ENCODE results near the gene MORN4.
"Not testable (repeated sequence)": the region's sequence is repeated elsewhere in the genome, so short reads cannot be mapped to it uniquely, and the experiment has no call there.

The MORN4 gene

DNA sequence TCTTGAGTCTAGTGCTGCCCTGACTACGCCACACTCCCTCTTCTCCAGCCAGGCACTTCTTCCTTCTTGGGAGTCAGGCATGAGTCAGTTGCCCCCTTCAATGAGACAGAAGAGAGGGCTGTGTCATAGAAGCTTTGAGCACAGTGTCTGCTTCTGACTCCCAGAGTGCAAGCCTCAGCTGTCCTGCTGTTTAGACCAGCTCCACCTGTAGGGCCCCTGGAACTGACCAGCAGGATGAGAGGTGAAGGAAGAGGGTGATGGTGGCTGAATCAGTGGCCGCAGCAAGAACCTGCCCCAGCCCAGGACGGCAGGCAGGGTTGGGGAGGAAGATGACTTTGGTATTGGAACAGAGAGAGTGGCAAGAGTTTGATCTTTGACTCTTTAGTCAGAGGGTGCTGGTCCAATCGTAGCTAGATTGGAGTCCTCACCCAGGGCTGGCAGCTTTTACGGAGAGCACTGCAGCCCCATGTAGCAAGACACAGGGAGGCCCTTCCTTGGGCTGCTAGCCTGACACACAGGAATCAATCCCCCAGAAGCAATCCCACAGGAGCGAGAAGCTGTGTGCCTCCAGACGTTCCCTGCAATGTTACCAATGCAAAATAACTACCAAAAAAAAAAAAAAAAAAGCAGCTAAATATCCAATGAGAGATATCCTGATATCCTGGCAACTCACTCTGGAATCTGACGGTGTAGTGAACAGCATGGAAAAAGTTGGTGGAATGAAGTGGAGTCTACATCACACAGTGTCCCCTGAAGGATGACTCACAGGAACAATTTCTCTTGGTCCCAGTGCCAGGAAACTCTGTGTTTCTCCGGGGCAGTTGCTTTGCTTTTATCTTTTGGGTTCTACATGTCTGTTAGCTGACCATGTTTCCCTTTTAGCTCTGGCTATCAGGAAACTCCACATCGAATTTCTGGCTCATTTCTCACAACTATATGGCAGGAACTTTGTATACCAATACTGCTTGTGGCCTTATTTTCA is 36.9 kb downstream of the MORN4 start:
- no peak for DNase-seq (ENCODE audit: low read depth)

DNA sequence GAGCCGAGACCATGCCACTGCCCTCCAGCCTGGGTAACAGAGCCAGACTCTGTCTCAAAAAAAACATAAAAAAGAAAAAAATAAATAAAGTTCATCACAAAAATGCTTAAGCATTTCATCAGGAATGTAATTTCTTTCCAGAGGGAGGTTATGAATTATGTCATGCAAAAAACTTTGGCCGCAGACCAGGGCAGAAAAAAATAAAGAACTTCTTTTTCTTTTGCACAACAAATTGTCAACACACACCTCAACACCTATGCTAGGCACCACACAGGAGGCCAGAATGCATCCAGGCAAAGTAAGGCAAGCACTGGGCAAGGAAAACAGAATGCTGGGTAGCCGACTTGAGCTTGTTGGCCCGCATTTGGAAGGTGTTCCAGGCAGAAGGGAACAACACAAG is 39.9 kb downstream of the MORN4 start:
- DNase-seq (ENCODE audit: low read depth) = no peak

DNA sequence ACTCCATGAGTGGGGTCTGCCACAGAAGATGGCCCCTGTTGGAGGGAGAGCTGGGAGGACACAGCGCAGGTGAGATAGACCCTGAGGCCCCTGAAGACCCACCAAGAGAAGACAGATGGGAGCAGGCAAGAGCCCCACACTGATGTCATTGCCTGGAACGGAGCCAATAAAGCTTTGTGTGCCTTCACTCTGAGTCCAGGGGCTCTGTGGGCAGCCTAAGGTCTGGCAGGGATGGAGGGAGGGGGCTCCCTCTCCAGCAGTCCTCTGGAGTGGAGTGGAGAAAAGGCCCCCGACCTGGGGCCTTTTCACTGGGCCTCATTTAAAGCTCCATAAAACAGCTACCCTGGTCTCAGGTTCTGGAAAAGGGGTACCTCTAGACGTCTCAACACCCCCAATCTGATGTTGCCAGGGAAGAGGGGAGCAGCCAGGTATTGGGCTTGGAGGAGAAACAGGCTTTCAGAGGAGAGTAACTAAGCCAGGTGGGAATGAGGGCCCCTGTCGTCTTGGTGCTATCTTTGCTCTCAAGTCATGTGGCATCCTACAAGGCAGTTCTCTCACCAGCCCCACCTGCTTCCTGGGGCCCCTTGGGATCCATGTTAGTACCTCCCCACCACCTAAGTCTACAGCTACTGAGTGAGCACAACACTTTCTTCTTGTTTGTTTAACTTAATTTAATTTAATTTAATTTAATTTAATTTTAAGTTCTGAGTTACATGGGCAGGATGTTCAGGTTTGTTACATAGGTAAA is 42.4 kb downstream of the MORN4 start:
- DNase-seq (ENCODE audit: low read depth) = no peak

DNA sequence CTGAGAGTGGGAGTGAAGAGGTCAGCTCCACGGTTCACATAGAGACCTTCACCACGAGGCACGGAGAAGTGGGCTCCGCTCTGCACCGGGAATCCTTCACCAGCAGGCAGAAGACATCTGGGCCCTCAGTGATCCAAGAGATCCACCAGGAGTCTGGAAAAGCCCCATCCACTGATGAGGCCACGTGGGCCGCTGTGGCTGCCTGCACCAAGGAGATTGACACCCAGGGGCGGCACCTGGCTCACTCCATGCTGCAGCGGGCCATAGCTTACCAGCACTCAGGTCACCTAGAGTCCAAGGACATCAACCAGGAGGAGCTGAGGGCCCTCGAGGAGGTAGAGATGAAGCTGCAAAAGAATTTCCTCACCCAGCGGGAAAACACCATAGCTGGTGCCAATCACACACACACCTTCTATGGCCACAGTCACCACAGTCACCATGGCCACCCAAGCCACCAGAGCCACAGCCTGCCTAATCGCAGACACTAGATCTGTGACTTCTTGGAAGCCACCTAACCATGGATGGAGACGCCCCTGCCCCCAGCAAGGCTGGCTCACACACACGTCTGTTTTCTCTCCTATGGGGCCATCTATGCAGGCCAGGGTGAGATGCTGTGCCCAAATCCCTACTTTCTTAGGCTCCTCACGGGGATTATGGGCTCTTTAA is 43.1 kb downstream of the MORN4 start:
- no peak for DNase-seq (ENCODE audit: low read depth)

DNA sequence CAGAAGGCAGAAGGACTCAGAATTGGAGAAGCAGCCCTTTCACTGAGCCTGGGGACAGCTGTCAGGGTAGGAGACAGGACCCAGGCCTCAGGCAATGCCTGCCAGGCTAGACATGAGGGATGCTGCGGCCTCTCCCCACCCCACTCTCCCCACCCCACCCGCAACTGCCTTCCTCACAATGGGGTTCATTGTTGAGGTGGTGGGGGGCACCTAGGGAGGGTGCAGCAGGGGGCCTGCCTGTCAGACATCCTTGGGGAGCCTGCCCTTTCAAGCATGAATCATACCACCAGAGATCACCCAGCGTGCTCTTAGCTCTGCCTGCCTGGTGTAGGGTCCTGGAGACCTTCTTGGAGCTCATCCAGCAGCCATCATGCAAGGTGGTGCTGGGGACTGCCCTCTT is 43.8 kb downstream of the MORN4 start, which contains the start of gene C10orf62:
C10orf62 (plus strand) TSS at position 243 of the 400 bp plus-strand sequence. CDS start 177 bp downstream, outside the sequence.
- no peak for DNase-seq (ENCODE audit: low read depth)

DNA sequence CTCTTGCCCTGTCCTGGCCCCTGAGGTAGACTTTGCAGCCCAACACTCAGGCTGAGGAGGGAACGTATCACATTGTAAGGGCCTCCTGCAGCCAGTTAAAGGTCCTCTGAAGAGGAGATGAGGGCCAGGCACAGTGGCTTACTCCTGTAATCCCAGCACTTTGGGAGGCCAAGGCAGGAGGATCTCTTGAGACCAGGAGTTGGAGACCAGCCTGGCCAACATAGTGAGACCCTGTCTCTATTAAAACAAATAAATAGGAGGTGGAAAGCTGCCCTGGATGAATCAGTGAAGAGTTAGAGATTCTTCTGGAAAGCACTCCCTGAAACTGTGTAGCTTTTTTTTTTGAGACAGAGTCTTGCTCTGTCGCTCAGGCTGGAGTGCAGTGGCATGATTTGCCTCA is 46.1 kb downstream of the MORN4 start:
- no peak for DNase-seq (ENCODE audit: low read depth)

DNA sequence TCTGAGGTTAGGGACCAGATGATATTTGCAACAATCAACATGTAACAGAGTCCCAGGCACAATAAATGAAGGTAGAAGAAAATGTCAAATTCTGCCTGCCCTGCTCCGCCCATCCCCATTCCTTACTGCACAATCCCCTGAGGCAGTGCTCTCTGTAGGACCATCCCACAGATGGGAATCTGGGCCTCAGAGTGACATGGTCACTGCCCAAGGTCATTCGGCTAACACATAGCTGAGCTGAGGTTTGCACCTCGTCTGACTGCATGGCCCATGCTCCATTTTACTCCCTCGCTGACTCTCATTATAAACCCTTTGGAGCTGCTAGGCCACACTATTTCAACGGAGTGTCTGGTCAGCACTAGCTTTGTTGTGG is 47.9 kb downstream of the MORN4 start:
- no peak for DNase-seq (ENCODE audit: low read depth)

DNA sequence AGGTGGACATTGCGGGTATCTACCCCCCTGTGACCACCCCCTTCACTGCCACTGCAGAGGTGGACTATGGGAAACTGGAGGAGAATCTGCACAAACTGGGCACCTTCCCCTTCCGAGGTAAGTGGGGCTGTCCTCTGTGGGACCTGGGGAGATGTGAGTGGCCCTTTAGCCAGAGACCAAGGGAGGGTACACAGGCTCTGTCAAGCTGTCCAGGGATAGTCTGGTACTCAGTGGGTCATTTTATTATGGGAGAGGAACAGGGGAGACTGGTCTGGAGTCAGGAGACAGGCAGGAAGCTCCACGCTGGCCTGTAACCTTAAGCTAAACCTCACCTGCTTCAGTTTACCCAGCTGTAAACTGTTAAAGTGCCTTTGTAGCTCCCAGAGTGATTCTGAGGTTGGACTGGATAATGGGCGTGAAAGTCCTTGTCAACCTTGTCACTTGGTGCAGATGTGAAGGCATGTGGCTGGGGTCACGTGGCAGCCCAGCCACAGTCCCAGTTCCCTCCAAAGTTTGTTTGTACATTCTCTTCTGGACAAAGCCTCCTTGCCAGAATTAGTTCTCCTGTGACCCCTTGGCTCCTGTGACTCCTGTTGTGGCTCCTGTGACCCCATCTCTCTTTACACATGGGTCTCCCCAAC is 48.4 kb downstream of the MORN4 start:
- DNase-seq (ENCODE audit: low read depth) = no peak

DNA sequence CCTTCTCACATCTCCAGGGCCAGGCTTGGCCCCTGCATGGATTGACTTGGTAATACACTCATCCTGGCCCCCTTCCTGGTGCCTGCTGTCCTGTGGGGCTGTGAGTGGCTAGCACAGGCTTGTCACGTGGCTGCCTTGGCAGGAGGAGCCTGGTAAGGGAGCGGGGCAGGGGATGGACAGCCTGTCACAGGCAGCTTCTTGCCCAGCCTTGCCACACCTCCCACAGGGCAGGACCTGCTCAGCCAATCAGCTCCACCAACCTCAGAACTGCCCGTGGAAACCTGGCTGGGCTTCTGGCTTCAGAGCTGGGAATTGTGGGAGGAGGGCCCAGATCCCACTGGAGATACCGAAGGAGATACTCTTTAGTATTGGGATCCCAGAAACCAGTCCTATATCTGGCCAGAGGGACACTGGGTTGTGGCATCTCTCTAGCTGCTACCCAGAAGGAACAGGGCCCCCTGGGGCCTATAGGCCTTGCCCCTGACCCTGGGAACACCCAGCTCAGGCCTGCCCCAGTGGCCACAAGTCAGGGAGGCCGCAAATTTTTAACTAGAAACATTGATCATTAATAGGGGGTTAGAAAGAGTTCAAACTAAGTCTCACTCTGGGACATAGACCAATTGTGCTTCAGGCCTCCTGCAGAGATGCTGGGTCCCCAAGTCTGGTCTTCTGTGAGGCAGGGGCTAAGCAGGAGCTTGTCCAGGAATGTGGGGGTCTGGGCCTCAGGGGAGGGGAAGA is 49.1 kb downstream of the MORN4 start, which contains the start of gene HOGA1:
HOGA1 (plus strand) TSS at position 330 of the 738 bp plus-strand sequence; CDS start at position 645, 315 bp downstream.
- DNase-seq (ENCODE audit: low read depth) = no peak

DNA sequence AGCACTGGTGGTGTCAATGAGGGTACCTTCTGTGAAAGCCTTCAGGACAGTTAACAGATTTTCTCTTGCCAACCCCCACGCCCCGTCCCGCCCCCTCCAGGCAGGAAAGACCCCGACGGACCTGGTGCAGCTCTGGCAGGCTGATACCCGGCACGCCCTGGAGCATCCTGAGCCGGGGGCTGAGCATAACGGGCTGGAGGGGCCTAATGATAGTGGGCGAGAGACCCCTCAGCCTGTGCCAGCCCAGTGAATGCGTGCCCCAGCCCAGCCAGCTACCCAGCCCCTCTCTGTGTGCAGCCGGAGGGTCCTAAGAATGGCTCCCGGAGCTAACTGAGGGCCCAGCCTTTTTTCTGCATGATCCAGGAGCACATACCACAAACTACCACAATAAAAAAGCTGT is 49.8 kb downstream of the MORN4 start:
- no peak for DNase-seq (ENCODE audit: low read depth)

DNA sequence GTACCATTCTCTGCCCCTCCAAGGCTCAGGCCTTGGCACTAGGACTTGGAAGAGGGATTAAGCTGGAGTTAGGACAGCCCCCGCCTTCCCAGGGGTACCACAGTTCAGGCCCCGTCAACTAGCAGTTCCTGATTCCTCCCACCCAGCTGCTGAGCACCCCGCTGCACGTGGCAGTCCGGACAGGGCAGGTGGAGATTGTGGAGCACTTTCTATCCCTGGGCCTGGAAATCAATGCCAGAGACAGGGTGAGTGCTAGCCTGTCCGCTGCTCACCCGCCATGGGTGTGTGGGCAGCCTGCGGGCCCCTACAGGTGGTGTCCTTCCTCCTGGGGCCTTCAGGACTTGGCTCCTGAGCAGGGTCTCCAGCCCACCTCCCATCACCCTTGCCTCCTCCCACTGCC is 51.1 kb downstream of the MORN4 start:
- no peak for DNase-seq (ENCODE audit: low read depth)

DNA sequence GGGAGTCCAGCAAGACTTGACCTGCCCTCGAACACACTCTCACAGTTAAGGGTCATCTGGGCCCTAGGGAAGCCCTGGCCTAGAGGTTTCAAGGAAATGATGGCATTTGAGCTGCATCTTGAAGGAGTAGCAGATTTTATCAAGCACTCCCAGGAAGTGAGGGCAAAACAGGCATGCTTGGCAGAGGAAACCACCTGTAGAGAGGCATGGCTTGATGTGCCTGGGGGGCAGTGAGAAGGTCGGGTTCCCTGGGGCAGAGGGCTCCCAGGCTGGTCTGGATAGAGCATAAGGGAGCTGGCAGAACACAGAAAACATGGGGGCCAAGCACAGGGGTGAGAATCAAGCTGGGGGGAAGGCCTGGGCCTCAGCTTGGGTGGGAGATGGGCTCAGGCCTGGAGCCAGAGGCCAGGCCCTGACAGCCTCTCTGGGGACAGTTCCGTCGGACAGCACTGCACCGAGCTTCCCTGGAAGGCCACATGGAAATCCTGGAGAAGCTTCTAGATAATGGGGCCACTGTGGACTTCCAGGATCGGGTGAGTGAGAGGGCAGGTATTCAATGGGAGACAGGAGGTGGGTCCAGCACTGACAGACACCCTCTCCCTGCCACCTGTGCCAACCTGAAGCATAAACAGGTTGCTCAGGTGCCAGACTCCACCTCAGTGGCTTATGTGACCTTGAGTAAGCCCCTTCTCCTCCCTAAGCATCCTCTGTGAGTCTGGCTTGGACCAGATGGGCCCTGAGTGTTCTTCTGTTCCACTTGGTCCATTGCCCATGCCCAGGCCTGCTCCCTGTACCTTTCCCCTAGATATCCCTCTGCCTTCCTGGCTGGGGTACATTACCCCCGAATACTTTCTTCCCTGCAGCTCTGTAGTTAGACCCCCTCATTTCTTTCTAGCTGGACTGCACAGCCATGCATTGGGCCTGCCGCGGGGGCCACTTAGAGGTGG is 52.6 kb downstream of the MORN4 start:
- DNase-seq (ENCODE audit: low read depth) = no peak

DNA sequence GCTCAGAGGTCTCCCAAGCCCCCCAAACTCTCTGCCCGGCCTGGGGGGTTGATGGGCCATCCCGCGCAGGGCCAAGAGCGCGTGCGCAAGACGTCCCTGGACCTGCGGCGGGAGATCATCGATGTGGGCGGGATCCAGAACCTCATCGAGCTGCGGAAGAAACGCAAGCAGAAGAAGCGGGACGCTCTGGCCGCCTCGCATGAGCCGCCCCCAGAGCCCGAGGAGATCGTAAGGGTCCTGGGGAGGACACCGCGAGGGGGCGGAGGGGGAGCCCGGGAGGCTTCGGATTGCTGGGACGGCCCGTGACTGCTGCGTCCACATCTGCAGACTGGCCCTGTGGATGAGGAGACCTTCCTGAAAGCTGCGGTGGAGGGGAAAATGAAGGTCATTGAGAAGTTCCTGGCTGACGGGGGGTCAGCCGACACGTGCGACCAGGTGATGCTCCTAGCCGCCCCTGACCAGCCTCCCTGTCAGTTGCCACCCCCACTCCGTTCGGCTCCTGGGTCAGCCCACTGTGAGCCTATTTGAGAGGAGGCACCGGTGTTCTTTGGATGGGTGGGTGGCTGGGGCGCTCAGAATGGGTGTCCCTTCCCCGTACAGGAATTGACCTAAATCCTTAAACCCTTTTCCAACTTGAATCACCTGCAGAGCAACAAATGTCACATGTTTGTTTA is 55.0 kb downstream of the MORN4 start:
- no peak for DNase-seq (ENCODE audit: low read depth)

DNA sequence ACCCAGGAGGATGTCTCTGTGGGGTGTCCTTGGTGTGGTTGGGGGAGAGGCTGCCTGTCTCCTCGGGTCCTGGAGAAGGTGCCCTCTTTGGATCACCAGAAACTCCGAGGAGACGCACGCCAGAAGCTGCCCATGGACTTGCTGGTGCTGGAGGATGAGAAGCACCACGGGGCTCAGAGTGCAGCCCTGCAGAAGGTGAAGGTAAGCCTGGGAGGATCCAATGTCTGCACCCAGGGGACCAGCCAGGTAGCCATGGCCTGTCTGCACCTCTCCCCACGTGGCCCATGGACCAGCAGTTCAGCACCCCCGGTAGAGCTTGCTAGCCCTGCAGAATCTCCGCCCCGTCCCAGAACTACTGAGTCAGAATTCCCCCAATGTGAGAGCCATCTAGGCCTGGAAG is 55.6 kb downstream of the MORN4 start:
- no peak for DNase-seq (ENCODE audit: low read depth)

DNA sequence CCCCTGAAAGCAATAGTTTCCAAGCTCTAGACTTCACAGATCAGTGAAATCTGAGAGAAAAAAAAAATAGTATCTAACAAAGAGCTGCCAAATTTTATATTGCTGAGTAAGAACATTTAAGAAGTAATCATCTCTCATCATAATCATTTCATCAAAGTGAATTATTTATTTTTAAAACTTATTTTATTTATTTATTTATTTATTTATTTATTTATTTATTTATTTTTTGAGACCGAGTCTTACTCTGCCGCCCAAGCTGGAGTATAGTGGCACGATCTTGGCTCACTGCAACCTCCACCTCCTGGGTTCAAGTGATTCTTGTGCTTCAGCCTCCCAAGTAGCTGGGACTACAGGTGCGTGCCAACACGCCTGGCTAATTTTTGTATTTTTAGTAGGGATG is 56.8 kb downstream of the MORN4 start:
- not testable (repeated sequence) for DNase-seq (ENCODE audit: low read depth)

DNA sequence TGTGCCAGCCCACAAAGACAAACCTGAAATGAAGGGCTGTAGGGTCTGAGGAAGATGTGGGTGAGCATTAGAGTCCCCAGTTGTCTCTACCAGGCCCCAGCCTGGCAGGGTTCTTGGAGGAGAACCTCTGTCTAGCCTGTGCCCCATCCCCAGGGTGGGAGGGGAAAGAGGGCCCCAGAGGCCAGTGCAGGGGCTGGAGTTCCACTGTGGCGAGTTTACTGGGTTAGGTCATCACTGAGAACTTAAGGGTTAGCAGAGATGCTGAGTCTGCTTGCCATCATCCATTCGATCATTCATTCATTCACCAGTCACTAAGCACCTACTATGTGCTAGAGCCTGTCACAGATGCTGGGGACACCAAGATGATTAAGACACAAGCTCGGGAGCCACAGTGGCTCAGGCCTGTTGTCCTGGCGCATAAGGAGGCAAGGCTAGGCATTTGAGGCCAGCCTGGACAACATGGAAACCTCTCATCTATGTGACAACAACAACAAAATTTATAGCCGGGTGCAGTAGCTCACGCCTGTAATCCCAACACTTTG is 58.1 kb downstream of the MORN4 start:
- no peak for DNase-seq (ENCODE audit: low read depth)

DNA sequence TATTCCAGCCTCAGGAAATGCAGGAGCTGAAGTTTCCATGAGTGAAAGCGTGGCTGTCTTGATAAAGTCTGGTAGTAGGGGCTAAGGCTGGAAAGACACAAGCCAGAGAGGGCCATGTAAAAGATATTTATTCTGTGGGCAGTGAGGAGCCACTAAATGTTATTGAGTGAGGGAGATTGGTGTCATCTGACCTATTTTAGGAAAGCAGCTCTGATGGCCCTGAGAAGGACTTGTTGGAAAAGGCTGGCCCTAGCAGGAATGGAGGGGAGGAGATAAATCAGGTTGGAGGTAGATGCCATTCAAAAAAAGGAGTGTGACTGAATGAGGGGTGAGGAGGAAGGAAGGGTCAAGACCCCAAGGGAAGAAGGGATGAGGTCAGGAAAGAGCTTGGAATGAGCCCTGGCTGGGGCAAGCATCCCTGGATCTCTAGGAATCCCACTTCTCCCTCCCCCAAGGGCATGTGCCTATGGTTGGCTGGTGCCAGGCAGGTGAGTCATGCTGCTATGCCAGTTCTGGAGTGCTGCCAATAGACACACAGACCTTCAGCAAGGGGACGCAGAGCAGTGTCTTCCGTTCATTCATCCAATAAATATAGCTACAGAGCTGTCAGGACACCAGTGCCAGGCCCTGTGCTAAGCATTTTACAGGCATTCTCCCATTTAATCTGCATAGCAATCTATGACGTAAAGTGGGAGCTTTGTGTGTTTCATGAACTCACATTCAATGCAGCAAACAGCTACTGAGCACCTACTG is 58.8 kb downstream of the MORN4 start:
- DNase-seq (ENCODE audit: low read depth) = no peak

DNA sequence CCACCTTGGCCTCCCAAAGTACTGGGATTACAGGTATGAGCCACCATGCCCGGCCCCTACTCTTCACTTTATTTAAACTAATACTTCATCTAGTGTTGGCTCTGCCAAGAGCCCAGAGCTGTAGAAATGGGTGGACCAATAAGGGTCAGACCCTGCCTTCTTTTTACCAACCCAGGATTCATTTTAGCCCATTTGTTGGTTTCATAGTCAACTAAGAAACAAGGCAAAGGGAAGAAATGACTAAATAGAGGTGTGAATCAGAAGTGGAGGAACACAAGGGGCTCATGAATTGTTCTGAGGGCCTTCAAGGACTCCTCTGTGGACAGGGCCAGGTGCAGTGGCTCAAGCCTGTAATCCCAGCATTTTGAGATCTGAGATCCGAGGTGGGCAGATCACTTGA is 59.6 kb downstream of the MORN4 start:
- DNase-seq (ENCODE audit: low read depth) = no peak
